Myocyte (in vitro differentiated cells): Measurements from ENCODE around the gene HOXD12. TPM values are rescaled to one million over a fixed set of nuclear protein-coding genes. Genes with fewer than 3 reads are reported as not detected.

ENCODE experiments used
- DNase-seq: peaks from one replicate; pipeline ENCODE4 v3.0.0-alpha.2; 2012; ENCODE audit warnings: low read depth
- total RNA-seq: library from RNA; depleted of rRNA; stranded (reverse); fragments of >200 nt; gene quantifications from 2 replicates; pipeline ENCODE4 v1.2.3, GENCODE V29; 2014

The HOXD12 gene
- total RNA-seq, 1 donor from 2014 or later: not detected

DNA sequence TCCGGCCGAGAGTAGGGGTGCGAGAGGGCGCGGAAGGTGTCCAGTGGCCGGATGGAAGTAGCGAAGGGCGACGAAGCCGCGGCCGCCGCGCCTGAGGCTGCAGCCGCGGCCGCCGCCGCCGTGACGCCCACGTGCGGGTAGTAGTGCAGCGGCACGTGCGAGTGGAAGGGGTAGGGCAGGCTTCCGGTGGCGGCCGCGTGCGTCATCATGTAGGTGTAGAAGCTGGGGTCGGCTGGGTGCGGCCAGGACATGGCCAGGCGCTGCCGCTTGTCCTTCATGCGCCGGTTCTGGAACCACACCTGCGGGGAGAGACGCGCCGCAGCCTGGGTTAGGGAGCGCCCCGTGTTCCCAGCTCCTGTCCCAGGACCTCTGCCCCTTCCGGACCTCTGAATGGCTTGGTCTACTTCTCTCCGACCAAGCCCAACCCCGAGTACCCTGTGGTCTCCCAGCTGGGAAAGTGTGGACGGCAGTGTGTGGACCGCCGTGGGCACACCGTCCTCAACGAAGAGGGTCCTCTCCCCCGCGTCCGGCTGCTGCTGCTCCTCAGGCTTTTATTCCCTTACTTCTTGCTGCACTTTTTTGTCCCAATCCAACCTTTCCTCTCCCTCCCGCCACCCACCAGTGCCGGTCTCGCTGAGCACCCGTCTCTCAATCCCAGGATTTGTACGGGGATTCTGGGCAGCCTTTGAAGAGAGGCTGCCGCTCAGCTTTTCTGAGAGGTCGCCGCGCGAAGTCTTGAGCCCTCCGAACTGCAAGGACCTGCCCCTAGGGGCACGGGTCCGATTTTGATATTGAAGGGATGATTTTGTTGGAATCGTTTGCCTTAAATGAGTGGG is 18.8 kb upstream of the HOXD12 start:
- no peak for DNase-seq

GRCh38 chr2:176081376-176081836 is 18.2 kb upstream of the HOXD12 start:
- DNase-seq: no peak

DNA sequence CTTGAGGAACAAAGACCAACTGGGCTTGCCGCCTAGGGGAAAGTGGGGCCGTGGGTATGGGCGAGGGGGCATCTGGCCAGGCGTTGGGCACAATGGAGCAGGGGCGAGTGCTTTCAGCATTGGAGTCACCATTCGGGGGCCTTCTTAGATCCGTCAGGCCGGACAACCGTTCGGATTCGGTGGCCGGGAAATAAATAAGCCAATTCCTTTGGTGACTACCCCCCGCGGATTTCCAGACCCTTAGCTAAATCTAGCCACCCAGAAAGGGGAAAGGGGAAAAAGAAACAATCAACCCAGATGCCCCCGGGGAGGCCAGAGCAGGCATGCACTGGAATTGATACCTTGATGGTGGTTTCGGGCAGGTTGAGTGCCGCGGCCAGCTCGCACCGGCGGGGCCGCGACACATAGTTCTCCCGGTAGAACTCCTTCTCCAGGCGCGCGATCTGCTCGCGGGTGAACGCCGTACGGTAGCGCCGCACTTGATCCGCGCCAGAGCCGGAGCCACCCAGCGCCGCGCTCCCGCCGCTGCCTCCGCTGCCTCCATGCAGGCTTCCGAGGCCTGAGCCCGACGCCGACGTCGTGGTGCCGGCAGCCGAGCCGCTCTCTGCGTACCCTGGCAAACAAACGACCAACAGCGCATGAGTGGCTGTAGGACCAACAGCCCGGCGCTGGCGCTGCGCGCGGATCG is 17.6 kb upstream of the HOXD12 start:
- no peak for DNase-seq

GRCh38 chr2:176082525-176082823 is 17.1 kb upstream of the HOXD12 start:
- no peak for DNase-seq

DNA sequence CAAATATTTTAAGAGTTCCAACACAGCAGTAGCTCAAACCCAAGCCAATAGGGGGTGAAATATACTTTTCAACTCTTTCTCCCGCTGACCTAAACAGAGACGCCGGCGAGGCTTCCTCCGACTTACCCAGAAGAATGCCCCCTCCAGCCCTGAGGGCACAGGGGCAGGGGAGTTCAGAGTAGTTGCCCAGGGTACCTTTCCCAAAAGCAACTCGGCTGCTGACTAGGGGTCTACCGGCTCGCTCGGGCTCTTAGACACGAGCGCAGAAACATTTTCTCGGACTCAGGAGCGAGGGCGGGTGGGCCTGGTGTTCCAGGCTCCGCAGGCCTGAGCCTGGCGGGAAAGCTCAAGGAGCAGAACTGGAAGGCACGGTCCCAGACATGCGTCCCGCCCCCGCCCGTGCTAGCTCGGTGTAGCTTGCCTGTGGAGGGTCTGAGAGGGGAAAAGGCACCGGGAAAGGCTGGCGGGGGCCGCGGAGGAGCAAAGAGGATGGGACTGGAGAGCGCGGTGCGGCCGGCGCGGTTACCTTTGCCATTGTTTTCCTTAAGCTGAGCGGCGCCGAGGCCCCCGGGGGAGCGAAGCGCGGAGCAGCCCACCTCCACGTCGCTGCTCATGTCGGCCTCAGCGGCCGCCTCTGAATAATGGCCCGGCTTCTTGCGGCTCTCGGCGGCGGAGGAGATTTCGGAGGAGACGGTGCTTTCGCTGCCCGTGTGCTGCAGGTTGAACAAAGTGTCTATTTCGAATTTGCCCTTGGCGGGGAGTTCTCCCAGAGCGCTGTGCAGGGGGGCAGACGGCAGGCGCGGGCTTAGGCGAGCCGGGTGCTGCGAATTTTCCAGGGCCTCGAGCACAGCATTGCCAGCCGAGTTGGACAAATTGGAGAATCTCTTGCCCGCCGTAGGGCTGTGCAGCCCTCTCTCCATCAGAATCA is 16.5 kb upstream of the HOXD12 start:
- no peak for DNase-seq

GRCh38 chr2:176083796-176084261 is 15.8 kb upstream of the HOXD12 start, which contains the start of gene EVX2:
EVX2 (minus strand) TSS chr2:176083962; CDS start chr2:176083776, 186 bp downstream.
- no peak for DNase-seq

GRCh38 chr2:176084611-176085119 is 14.9 kb upstream of the HOXD12 start:
- DNase-seq: no peak

GRCh38 chr2:176085120-176085788 is 14.3 kb upstream of the HOXD12 start:
- no peak for DNase-seq

- DNase-seq: peak; percentile 55
These were observed 13.5 kb upstream of the HOXD12 start for GRCh38 chr2:176085861-176086771.

DNA sequence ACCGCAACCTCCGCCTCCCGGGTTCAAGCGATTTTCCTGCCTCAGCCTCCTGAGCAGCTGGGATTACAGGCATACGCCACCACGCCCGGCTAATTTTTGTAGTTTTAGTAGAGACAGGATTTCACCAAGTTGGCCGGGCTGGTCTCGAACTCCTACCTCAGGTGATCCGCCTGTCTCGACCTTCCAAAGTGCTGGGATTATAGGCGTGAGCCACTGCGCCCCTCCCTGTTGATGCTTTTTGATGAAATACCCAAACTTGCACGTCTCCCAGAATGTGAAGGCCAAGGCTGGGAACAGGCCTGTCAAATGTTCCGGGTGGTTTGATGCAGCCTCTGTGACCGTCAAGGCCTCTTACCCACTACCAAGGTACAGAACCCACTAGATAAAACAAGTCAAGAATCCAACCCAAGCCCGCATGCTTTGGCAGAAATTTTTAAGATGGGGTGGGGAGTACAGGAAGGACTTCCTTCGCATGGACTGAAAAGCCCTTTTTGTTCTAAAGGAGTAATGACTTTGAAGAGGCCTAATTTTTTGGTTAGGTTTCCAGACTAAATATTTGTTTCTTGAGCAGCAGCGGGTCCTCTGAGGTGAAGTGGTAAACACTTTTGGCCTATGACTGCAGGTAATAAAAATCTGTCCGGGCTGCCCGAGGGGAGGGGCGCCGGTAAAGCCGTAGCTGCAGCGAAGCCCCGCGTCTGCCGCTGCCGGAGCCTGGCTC is 12.1 kb upstream of the HOXD12 start:
- DNase-seq: no peak

DNA sequence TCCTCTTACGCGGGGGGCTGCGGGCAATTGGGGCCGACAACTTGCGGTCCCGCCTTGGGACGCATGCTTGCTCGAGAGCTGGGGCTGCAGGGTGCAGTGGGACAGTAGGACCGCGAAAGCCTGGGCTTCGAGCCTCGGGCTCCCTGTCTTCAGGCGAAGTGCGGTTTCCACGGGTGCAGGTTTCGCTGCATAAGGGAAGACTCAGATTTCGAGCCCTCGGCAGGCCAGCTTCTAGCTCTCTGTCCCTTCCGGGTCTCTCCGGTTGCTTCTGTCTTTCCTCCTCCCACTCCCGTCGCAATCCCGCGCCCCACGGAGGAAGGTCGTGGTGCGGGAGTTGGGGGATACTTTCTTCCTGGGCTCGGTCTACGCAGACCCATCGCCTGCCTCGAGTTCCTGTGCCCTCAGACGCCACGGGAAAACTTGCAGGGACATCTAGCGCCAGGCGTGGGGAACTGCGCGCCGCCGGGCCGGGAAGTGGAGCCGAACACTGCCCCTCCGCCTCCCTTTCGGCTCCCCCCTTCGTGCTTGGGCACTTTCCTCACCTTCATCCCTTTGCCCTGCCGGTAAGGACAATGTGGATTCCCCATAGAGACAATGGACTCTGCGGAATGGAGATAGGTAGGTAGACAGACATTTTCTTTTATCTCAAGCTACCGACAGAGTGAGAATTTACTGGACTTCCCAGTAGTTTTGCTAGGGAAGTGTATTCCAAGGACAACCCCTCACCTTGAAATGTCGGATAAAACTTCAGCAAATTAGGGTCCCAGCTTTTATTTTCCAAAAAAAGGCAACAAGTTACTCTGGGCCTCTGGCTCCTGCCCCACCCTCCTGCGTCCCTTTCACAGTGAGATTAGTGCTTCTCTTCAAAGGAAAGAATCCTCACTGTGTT is 11.3 kb upstream of the HOXD12 start:
- peak; percentile 44 for DNase-seq

- DNase-seq: no peak
These were observed 10.4 kb upstream of the HOXD12 start for GRCh38 chr2:176088937-176089842.

- DNase-seq: no peak
These were observed 9.7 kb upstream of the HOXD12 start for GRCh38 chr2:176089843-176090395.

GRCh38 chr2:176090862-176091261 is 8.7 kb upstream of the HOXD12 start:
- DNase-seq: no peak

DNA sequence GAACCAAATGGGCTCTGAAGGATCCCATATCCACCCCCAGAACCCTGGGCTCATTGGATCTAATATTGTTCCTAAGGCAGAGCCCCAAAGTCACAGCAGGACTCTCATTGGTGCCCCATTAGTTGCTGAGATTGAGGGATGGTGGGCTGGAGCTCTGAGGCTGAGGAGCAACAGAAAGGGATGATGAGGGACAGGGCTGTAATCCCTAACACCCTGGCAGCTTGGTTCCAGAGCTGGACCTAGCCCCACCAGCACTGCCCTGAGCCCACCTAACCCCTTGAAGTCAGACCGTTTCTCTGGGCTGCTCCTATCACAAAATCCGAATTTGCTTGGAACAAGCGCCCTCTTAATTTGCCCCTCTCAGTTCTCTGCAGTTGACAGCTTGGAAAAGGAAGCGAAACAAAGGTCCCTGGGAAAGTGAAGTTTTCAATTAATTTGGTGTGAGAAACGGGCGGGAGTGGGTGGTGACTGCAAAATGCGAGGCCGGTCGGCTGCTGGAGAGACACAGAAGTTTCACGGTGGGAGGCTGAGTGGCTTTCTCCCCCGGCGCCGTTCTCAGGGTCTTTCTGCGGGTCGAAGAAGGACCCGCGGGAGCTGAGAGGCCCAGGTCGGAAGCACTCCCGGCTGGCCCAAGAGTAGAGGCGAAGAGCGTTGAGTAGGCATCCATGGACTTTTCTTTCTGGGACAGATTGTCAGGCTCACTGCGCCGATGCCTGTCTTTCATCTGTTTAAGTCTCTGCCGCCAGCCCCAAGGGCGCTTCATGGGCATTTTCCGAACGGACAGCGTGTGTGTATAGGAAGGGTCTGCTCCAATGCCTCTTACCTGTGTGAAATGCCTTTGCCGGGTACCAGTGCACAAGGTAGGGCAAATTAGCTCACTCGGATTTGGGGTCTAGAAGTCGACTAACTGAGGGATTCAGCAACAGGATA is 8.0 kb upstream of the HOXD12 start:
- no peak for DNase-seq
